Stimulated activated CD4-positive, alpha-beta T cell treated with anti-CD3 and anti-CD28 coated beads, Interleukin-15, amount 100 ng/mL, for 1 hour (primary cell): ENCODE measurements around the gene DNAJC9.
"Not testable (repeated sequence)": the region's sequence is repeated elsewhere in the genome, so short reads cannot be mapped to it uniquely, and the experiment has no call there.

ENCODE experiments used
- DNase-seq, 2 donors: peaks; one replicate each; pipeline ENCODE4 v3.0.0-alpha.2; 2020; ENCODE audit warnings: low read depth in 1 of 2, low spot score in 1 of 2

DNAJC9 gene

GRCh38 chr10:73246646-73247508 is at the start of gene DNAJC9:
DNAJC9 (minus strand) TSS chr10:73247255; CDS start chr10:73247189, 66 bp downstream.
- peak; percentile 94 to 98 for DNase-seq

- no peak for DNase-seq
Observed at GRCh38 chr10:73293461-73293860, 46.4 kb upstream of the DNAJC9 start.

- DNase-seq: no peak
Observed at GRCh38 chr10:73289958-73290357, 42.9 kb upstream of the DNAJC9 start.

GRCh38 chr10:73287441-73287840 is 40.4 kb upstream of the DNAJC9 start:
- no peak for DNase-seq

GRCh38 chr10:73281097-73281496 is 34.0 kb upstream of the DNAJC9 start:
- DNase-seq: no peak

GRCh38 chr10:73264423-73264822 is 17.4 kb upstream of the DNAJC9 start:
- no peak for DNase-seq

- DNase-seq: no peak
Observed at GRCh38 chr10:73263693-73264347, 16.8 kb upstream of the DNAJC9 start.

GRCh38 chr10:73262880-73263555 is 16.0 kb upstream of the DNAJC9 start:
- no peak for DNase-seq

- no peak for DNase-seq
Observed at GRCh38 chr10:73262105-73262730, 15.2 kb upstream of the DNAJC9 start.

GRCh38 chr10:73261362-73261995 is 14.4 kb upstream of the DNAJC9 start:
- no peak for DNase-seq

GRCh38 chr10:73258612-73259011 is 11.6 kb upstream of the DNAJC9 start:
- DNase-seq: not testable (repeated sequence)

- no peak for DNase-seq
Observed at GRCh38 chr10:73253225-73253555, 6.1 kb upstream of the DNAJC9 start.

GRCh38 chr10:73252445-73253224 is 5.6 kb upstream of the DNAJC9 start, which contains the start of gene MRPS16:
MRPS16 (minus strand) TSS chr10:73252644; CDS start chr10:73252482, 162 bp downstream.
- DNase-seq: peak; percentile 79 to 81

GRCh38 chr10:73251683-73252444 is 4.8 kb upstream of the DNAJC9 start:
- no peak for DNase-seq

GRCh38 chr10:73248259-73248724 is 1.2 kb upstream of the DNAJC9 start:
- DNase-seq: no peak

GRCh38 chr10:73247509-73248258 is 629 bp upstream of the DNAJC9 start:
- DNase-seq: no peak

GRCh38 chr10:73246322-73246645 is 771 bp downstream of the DNAJC9 start:
- no peak for DNase-seq

GRCh38 chr10:73244866-73245477 is 2.1 kb downstream of the DNAJC9 start:
- DNase-seq: no peak
